GM12892 (cell line): ENCODE results near the gene CDH23.

ENCODE experiments used
- DNase-seq: peaks from one replicate; pipeline ENCODE4 v3.0.0; 2011; ENCODE audit not compliant: insufficient read length
- FAIRE-seq: peaks from 2 replicates; lab custom pipeline; 2011; peaks lifted over from hg19 to GRCh38; lab: Jason Lieb, UNC
- POLR2A ChIP-seq: IDR thresholded peaks from 2 replicates; pipeline ENCODE4 v1.6.1; 2011; ENCODE audit warnings: low read depth, low read length, control low read depth
- POLR2AphosphoS5 ChIP-seq: IDR thresholded peaks from 2 replicates; pipeline ENCODE4 v1.6.1; 2011; ENCODE audit warnings: low read depth, low read length, control low read depth
- TAF1 ChIP-seq: IDR thresholded peaks from 2 replicates; pipeline ENCODE4 v1.6.1; 2011; ENCODE audit warnings: low read depth, mild to moderate bottlenecking, control low read depth, low read length, borderline replicate concordance

Gene CDH23

DNA sequence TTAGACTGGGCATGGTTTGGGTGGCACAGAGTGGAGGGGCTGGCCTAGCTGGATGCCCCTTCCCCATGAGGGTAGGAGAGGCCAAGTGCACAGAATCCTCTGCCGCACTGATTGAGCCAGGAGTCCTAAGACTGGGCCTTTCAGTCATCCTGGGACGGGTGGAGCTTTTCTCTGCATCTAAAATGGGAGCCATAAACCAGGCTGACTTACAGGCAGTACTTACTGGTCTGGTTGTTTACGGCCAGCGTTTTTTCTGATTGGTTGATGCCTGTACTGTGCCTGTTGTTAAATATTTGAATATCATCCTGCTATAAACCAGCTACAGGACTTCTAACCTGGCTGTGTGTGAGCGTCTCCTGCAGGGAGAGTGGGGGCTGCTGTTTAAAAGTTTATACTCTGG lies 107.8 kb downstream of the CDH23 start:
- DNase-seq (no peak), FAIRE-seq (no peak)
- TF ChIP-seq POLR2A (no peak), TAF1 (no peak), POLR2AphosphoS5 (no peak)

DNA sequence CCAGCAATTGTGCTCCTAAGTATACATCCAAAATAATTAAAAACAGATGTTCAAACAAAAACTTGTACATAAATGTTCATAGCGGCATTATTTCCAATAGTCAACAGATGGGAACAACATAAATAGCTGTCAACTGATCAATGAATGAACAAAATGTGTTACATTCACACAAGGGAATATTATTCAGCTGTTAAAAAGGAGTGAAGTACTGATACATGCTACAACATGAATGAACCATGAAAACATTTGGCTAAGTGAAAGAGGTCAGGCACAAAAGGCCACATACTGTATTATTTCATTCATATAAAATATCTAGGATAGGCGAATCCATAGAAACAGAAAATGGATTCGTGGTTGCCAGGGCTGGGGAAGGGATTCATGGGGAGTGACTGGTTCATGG lies 109.1 kb downstream of the CDH23 start:
- DNase-seq = no peak
- TF ChIP-seq POLR2A (no peak), POLR2AphosphoS5 (no peak), TAF1 (no peak)
- FAIRE-seq = no peak

DNA sequence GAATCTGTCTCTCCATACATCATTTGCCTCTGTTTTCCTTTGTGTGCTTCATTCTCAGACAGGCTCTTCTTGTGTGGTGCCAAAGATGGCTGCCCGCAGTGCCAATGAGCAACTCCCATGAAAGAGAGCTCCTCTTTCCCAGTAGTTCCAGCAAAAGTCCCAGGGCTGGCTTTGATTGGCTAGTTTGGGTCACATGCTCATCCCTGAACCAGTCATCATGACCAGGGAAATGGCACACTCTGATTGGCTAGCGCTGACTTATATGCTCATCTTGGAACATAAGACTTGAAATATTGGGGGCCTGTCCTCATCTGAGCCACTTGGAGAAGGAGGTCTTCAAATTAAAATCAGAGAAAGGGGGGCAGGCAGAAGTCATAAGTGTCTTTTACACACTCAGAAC lies 112.7 kb downstream of the CDH23 start:
- no peak for TF ChIP-seq TAF1
- TF ChIP-seq POLR2A = no peak
- TF ChIP-seq POLR2AphosphoS5 = no peak
- DNase-seq (no peak), FAIRE-seq (no peak)

DNA sequence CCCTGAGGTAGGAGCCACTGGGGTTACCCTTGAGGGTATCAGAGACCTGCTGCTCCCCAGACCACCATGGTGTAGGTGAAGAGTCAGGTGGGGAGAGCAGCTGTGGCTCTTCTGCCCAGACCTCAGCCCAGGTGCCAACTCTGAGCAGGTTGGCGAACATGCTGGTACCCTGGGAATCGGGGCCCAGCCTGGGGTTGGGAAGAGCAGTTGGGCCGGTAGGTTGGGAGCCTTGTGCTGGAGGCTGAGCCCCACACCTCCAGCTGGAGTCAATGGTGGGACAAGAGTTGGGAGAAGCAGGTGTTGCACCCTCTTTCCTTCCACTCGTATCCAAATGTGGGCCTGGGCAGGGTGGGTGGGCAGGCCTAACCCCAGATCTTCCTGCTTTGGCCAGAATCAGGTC lies 114.5 kb downstream of the CDH23 start:
- no peak for TF ChIP-seq TAF1
- no peak for TF ChIP-seq POLR2A
- no peak for TF ChIP-seq POLR2AphosphoS5
- no peak for FAIRE-seq
- DNase-seq = no peak

DNA sequence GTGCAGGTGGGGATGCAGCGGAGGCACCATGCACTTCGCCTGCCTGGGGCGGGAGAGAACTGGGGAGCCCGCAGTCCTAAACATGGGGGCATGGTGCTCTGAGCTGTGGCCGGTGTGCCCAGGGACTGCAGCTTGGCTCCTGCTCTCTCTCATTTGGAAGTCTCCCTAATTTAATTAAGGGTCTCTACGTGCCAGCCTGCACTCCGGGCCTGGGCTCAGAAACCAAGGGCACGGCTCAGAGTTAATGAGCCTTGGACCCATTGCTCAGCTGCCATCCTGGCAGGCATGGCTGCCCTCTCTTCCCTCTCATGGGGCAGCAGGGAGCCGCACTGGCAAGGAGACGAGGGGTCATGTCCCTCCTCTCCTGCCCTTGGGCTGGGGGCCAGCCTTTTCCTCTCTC lies 115.6 kb downstream of the CDH23 start:
- DNase-seq (no peak), FAIRE-seq (no peak)
- no peak for TF ChIP-seq POLR2AphosphoS5
- TF ChIP-seq TAF1 = no peak
- TF ChIP-seq POLR2A = no peak

DNA sequence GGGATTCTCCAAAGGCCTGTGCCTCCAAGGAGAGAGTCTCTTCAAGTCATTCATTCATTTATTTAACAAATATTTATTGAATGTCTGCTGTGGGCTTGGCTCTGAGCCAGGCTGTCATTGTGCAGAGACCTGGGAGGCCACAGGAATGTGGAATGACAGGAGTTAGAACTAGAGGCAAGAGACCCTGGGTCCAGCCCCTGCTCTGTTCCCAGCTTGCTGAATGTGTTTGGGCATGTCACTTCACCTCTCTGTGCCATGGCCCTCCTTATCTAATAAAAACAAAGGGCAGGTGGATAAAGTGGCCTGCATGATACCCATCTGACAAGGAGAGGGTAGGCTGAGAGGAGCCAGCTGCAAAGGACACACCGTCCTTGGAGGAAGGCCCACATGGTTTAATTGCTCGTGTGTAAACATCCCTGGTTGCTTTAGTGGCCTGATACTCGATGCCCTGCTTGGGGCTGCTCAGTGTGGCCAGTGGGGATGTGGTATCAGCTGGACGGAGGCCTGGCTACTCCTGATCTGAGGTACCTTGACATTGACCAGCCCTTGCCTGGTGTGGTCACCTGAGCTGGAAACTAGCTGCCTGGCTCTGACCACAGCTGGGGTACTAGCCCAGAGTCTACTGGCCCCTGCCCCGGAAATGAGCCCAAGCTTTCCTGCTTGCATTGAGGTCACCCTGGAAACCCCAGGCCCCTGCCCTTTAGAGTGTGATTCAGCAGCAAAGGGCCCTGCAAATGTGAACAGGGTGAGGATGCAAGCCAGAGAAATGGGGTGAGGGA lies 116.2 kb downstream of the CDH23 start:
- DNase-seq = no peak
- no peak for FAIRE-seq
- TF ChIP-seq TAF1 (no peak), POLR2AphosphoS5 (no peak), POLR2A (no peak)

DNA sequence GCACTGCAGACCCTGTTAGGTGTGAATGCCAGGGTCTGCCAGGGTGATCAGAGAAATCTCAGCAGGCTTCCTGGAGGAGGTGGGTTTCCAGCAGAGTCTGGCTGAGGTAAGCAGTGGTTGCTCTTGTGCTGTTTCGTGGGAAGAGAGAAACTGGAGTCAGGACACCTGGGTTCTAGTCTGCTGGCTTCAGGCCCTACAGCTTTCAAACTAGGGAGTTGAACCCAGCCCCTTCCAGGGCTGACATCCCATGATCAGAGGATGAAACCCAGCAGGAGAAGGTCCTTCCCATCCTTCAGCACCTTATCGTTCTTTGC lies 116.8 kb downstream of the CDH23 start:
- FAIRE-seq = no peak
- no peak for DNase-seq
- TF ChIP-seq POLR2AphosphoS5 (no peak), TAF1 (no peak), POLR2A (no peak)

DNA sequence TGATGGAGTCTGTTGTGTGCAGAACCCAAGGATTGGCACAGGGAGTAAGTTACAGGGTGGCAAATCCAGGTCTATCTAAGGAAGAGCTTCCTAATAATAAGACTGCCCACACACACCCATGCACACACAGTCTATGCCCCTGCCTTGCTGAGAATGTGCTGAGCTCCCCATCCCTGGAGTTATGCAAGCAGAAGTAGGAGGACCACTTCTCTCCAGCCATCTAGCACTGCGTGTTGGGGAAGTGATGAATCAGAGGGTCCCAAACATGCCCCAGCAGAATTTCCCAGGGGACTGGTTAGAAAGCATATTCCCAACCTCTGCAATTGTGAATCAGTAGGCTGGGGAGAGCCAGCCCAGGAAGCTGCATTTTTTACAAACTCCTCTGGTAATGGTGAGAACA lies 117.2 kb downstream of the CDH23 start:
- FAIRE-seq (no peak), DNase-seq (no peak)
- no peak for TF ChIP-seq TAF1
- no peak for TF ChIP-seq POLR2A
- TF ChIP-seq POLR2AphosphoS5 = no peak

DNA sequence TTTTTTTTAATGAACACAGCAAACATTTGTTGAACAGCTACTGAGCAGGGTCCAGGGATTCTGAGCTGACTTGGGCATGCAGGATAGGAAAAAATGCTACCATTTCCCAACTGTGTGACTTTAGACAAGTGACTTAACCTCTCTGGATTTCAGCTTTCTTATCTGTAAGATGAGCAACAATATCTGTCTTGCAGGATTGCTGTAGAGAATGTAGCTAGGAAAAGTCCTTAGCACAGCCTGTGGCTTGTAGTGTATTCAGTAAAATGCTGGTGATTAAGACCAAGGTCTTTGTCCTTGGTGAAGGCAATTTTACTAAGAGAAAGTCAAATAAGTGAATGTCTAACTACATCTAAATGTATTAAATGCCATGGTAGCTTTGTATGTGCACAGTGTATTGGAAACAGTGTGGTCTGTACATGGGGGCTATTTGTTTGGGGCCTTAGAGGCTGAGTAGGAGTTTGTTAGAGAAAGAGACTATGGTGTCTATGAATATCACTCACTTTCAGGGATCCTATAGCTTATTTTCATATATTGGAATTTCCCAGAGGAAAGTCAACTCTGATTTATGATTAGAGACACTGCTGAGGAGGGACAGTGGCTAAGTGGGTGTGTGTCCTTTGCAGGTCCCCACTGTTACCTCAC lies 118.9 kb downstream of the CDH23 start:
- no peak for TF ChIP-seq POLR2AphosphoS5
- TF ChIP-seq TAF1 = no peak
- no peak for TF ChIP-seq POLR2A
- FAIRE-seq (no peak), DNase-seq (no peak)

DNA sequence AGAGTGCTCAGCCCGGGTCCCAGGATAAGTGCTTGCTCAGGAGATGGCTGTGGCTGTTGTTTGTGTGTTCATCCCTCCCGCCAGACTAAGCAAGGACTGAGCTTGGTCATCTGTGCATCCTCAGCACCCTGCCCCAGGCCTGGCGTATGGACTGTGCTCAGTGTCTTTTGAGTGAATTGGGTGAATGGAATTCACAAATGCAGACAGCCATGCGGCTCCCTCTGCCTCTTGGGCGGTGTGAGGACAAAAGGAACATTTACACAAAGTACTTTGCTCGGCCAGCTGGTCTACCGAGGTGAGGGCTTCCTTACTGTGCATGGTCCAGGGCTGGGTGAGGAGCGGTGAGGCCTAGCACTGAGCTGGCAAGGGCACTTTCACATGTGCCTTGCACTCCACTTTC lies 120.2 kb downstream of the CDH23 start:
- DNase-seq (no peak), FAIRE-seq (no peak)
- TF ChIP-seq TAF1 (no peak), POLR2A (no peak), POLR2AphosphoS5 (no peak)

DNA sequence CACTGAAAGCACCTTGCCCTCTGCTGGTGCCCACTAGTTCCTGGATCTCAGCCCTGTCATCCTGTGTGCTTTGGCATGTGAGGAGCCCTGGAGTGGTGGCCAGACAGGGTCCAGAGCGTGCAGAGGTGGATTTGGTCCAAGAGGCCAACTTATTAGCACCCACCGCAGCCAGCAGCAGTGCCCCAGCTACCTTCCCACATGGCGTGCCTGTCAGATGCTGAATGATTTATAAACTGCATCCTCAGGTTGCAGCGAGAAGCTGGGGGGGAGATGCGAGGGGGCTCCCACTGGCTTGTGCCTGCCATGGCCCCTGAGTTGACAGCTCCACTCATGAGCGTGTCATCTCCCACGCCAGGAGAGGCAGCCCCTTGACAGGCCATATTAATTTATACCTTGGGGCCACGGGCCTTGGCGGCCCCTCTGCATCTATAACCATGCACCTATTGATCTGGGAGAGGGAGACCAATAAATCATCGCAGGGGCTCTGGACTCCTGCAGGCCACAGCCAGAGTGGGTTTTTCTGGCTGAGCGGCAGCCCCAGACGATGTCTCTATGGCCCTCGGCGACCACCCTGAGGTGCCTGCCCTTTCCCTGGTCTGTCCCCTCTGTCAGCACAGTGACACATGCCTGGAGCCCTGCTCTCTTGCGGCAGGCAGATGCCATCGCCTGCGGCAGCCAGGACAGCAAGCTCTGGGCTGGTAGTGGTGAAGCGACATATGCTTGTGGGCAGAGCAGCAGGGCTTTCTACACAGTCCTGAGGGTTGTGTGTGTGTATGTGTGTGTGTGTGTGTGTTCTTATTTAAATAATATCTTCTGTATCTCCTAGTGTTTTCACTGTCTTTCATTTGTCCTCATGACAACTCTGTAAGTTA lies 120.8 kb downstream of the CDH23 start:
- DNase-seq = no peak
- FAIRE-seq = no peak
- no peak for TF ChIP-seq TAF1
- TF ChIP-seq POLR2AphosphoS5 = no peak
- no peak for TF ChIP-seq POLR2A
